HG03521 (cell line): ENCODE measurements around the gene DOCK10.
"Not testable (repeated sequence)": the region's sequence is repeated elsewhere in the genome, so short reads cannot be mapped to it uniquely, and the experiment has no call there.

ENCODE experiments used
- ATAC-seq: cut with Tn5 transposase; IDR thresholded peaks from one replicate; pipeline ENCODE4 v1.9.1; 2021; ENCODE audit warnings: mild to moderate bottlenecking, moderate library complexity; ENCODE audit not compliant: unreplicated experiment

Gene DOCK10

GRCh38 chr2:224951723-224952481, 90.4 kb downstream of the DOCK10 start:
- no peak for ATAC-seq

DNA sequence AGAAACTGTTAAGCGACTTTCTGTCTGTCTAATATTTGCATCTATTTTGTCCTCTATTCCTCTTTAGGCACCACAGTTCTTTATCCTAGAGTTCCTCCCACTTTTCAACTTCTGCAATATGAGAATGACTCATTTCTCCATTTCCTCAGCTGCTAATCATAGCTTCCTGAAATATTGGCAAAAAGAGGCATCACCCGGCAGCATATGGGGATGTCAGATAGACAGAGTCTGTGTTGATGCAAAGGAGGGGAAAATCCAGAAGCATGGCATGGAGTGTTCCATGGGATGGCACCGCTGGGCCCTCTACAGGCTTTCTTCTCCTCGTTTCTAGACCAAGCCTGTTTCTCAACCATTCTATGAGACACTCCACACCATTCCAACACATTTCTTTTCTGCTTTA, 93.4 kb downstream of the DOCK10 start:
- ATAC-seq, result no peak

DNA sequence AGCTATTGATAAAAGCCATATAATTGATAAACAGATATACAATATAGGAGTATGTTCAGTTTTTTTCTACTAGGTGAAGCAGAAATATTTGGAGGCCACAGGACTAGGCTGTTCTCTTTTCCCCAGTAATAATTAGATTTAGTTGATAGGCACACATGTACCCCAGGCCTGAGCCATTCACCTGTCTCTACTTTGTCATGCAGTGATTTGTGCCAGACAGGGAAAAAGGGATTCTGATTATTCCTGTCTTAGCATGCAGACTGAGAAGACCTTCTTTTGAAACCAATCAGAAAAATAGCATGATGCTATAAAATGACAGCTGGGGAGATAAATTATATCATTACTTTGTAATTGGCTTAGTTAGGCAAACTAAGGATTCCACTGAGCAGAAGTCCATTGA, 94.3 kb downstream of the DOCK10 start:
- ATAC-seq, result no peak

GRCh38 chr2:224947566-224947965, 94.7 kb downstream of the DOCK10 start:
- ATAC-seq, result no peak

DNA sequence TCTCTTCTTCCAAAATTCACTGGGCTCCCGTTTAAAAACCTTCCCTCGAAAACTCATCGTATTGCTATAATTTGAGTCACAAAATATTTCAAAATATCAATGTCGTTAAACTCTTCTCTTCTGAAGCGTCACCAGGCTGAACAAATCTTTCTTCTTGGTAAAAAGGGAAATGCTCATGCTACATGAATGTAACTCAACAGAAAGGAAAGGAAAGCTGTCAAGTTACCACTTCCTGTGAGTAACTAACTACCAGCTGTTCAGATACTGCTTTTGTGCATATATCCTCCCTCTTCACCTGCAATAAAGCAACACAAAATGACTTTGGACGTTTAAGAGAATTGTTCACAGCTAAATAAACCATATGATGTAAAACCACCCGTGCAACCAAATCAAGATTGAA, 95.4 kb downstream of the DOCK10 start:
- ATAC-seq, result peak; percentile 75

DNA sequence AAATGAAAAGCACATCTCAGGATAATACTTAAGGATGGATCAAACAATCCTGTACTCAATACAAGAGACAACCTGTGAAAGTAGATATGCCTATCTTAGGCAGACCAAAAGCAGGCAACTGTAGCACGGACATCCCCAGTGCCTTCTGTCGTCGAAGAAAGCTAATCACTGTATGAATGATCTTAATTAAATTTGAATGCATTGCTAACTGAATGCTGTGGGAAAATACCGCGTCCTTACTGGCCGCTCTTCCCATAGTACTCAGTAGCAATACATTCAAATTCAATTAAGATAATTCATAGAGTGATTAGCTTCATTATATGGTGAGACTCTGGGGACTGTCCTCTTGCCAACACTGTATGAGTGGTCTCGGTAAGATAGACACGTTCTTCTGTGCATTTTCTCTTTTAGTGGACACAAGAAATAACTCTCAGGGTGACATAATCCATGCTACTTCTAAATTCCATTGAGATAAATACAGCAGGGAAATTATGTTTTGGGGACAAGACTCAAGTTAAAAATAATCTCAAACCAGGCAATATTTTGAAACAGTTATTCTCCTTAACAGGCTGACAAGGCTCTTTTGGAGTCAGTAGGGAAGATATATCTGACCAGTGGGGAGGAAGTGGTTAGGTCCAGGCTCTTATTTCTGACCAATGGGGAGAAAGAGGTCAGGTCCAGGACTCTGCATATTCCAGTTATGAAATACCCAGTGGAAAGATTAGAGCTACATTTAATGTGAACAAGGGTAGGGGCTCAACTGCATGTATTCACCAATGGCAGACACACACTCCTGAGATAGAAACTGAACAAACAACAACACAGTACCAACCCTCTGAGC, 97.3 kb downstream of the DOCK10 start:
- ATAC-seq, result no peak

- not testable (repeated sequence) for ATAC-seq
Observed at GRCh38 chr2:224943601-224944041, 98.6 kb downstream of the DOCK10 start.

DNA sequence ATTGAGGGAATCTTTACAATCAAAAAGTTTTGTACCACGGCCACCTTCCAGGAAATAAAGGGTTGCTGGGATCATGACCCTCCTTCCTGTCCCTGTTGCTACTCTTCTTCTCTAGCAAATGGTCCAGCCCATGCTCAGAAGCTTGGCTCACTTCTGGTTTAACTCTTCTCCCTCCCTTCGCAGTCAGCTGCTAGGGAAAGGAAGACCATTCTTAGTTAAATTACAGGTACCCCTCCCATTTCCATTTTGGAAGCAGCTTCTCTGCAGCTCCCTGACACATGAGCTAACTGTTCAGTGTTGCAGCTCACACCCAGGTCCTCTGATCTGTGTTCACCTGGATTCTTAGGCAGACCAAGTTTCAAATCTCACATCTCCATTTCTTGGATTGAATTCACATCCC, 100.3 kb downstream of the DOCK10 start:
- ATAC-seq, result no peak

- no peak for ATAC-seq
Observed at GRCh38 chr2:224940618-224941017, 101.7 kb downstream of the DOCK10 start.

- peak; percentile 31 for ATAC-seq
Observed at GRCh38 chr2:224938651-224939182, 103.6 kb downstream of the DOCK10 start.

- peak; percentile 88 for ATAC-seq
Observed at GRCh38 chr2:224937887-224938286, 104.4 kb downstream of the DOCK10 start.

- ATAC-seq, result no peak
Observed at GRCh38 chr2:224934526-224935188, 107.6 kb downstream of the DOCK10 start.

DNA sequence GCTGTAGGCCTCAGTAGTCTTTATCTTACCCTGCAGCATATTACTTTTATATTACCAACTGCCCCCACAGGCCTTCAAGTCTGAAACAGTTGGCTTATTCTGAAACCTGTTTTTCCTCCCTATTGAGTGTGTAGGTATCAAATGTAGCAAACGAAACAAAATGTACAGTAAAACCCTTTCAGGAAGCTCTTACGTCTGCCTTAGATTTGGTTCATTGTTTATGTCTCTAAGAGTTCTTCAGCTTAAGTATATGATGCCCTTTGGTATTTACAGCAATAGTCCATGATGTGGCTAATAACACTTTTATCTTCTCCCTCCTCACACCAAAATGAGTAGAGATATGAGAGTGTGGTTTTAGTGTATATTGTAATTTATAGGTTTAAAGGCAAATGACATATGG, 108.8 kb downstream of the DOCK10 start:
- ATAC-seq, result no peak

DNA sequence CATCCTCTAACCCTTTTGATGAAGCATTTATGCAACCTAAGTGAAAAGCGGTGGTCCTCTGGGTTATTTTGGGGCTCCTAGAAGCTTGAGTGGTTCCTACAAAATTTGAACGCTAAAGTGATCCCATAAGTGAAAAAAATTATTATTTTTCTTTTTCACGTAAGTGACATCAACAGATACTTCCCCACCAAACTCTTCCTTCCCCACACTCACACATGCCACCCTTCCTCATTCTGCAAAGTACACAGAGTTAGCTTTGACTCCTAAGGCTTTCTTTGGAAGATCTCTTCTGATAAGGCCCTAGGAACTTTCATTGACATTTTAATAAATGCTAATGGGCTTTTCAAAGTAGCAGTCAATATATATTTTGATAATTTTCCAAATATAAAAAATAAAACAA, 109.7 kb downstream of the DOCK10 start:
- no peak for ATAC-seq

DNA sequence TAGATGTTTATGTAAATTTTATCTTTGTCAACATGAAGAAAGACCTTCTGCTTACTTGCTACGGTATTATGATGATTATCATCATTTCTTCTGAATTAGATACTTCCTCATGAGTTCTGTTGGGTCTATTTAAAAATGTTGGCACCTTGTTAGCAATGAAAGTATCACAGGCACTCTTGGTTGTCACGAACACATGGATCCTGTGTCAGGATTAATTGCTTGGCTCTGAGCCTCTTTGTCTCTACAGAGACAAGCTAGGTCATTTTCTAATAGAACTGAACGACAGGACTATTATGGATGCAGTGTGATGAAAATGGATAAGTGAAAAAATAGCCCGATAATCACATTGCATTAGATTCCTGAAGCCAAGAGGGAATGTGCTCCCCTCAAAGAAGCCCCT, 110.3 kb downstream of the DOCK10 start:
- no peak for ATAC-seq

DNA sequence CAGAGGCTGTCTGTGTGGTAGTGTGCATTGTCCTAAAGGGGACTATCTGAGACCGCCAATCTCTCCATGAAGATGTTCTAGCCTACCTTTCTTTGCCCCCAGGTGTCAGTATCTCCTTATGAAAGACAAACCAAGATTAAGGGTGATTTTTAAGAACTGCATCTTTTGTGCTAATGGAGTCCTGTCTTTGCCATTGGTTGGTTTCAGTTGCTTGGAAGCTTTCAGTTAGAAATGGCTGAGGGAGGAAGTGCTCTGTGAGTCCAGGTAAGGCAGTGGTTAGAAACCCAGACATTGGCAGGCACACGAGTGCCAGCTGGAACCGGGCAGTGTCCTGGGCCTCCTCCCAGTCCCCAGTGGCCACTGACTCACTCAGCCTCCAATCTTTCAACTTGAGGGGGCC, 111.3 kb downstream of the DOCK10 start:
- ATAC-seq, result no peak

DNA sequence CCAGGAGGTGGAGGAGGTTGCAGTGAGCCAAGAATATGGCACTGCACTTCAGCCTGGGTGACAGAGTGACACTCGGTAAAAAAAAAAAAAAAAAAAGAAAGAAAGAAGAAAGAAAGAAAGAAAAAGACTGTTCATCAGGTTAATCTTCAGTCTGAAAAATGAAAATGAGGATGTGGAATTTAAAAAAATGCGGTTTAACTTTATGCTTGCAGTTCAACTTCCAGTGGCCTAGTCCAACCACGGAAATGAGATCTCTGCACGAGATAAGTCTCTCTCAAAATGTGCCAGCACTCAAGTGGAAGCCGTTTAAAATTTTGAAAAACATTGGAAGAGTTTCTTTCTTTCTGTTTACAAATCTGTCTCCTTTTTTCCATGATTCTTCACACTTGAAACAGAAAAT, 112.1 kb downstream of the DOCK10 start:
- ATAC-seq, result no peak

- no peak for ATAC-seq
Observed at GRCh38 chr2:224929512-224929911, 112.8 kb downstream of the DOCK10 start.

DNA sequence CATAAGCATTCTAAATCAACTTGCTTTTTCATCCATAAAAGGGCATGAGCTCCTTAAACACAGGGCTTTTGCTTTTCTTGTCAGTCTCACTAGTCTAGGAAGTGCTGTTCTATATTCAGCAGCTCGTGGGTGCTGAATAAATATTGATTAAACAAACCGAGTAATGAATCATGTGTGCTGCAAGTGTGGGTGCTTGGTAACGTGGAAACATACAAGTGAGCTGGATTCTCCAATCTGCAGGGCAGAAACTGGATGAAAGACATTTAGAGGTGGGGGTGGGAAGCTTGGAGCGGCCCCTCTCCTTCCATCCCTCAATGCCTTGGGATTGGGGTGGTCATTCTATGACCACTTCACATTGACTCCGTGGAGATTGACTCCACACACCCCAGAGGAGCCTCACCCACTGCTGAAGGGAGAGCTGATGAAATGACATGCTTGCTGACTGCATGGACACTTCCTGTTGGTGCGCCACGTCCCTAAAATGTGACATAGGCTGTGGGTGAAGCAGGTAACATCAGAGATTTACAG, 114.6 kb downstream of the DOCK10 start:
- ATAC-seq, result no peak

DNA sequence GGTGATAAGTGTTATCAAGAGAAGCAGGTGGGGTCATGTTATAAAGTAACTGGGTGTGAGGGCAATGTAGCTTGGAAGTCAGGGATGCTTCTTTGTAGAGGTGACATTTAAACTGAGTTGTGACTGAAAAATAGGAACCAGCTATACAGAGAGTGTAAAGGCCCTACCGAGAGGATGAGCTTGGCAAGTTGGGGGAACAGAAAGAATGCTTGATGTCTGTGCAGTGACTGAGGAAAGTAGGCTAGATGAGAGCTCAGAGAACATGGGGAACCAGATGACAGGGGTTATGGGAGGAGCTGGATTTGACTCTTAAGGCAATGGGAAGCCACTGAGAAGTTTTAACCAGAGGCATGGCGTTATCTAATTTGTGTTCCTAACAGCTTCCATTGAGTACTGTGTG, 115.3 kb downstream of the DOCK10 start:
- ATAC-seq, result no peak

DNA sequence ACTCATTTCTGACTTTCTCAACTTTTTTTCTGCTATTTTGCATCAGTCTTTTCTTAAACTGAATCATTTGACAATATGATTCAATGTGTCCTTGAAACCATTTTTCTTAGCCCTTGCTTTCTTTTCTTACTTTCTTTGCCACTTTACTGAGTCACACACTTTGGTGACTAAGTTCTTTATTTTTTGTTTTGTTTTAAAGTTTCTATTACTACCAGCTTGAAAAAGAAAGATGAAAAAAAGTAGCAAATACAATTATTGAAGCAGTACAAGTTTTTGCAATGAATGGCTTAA, 116.5 kb downstream of the DOCK10 start:
- ATAC-seq, result no peak
